Activated naive CD4-positive, alpha-beta T cell treated with anti-CD3 and anti-CD28 coated beads, Interleukin-2, amount 50 U/mL, for 72 hours (primary cell): ENCODE measurements around the gene INPP5A. TPM values are rescaled to one million over a fixed set of nuclear protein-coding genes. Genes with fewer than 3 reads are reported as not detected.
A peak's percentile ranks its signal among the peaks of the same experiment; 100 is the strongest.

ENCODE experiments used
- ATAC-seq, 2 donors: fragments of 150-1000 bp; cut with Tn5 transposase; 2 replicates each; pipeline ENCODE4 v1.10.0; 2021; ENCODE audit warnings: mild to moderate bottlenecking in 2 of 2, moderate library complexity in 2 of 2
- DNase-seq, 2 donors: peaks; one replicate each; pipeline ENCODE4 v3.0.0; 2021 to 2022; ENCODE audit warnings: low spot score in 2 of 2
- H3K27ac Mint-ChIP-seq, 2 donors: one replicate each; pipeline ENCODE4 v1.8.0; 2022; ENCODE audit warnings: mild to moderate bottlenecking in 2 of 2, mixed read lengths in 2 of 2
- H3K36me3 Mint-ChIP-seq, 2 donors: one replicate each; pipeline ENCODE4 v1.8.0; 2022; ENCODE audit warnings: mixed read lengths in 2 of 2
- H3K9me3 Mint-ChIP-seq, 2 donors: one replicate each; pipeline ENCODE4 v1.8.0; 2022; ENCODE audit warnings: mixed read lengths in 2 of 2
- total RNA-seq, 2 donors: library from RNA; stranded (reverse); gene quantifications; one replicate each; pipeline ENCODE4 v1.2.3, GENCODE V29; 2022

Gene INPP5A
- total RNA-seq, 2 donors from 2014 or later = 10.5 to 14.0 TPM

DNA sequence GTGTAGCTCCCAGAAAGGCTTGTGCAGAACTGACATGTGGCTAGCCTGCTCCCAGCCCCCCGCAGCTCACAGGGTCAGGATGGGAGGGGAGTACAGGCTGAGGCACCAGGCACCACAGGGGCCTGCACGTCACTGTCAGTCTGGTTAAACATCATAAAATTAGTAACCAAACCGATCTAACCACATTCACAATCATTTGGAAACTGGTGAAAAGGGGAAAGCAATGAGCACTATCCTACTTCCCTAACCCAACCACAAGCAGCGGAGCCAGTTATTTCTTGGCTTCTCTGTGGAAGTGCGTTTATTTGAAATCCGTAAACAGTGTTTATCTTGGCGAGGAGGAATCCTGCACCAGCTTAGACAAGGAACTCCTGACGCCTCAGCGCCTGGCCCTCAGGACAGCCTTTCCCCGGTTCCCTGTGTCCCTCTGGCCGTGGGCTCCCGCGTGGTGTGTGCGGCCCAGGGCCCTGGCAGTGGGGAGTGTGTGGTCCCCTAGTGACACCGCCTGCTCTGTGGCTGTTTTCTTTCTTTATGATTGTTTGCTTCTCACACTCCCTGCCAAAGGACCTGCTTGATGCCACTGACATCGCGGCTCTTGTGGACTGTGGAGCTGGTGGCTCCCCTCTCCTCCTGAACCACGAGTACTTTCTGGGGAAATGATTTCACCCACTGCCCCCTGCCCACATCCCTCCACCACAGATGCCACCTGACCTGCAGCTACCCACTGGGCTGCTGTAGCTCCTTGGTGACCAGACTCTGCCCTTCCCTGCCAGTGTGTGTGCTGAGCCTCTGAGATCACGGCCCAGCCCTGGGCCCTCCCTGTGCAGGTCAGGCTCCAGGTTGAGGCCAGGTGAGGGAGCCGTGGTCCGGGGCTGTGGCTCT is 38.0 kb downstream of the INPP5A start:
- H3K27ac Mint-ChIP-seq = peak overlapping the region in 1 of 2 donors; percentile 76
- no peaks in the 10 kb centered on the region for H3K9me3 Mint-ChIP-seq
- ATAC-seq = peak; percentile 67 to 74

GRCh38 chr10:132576671-132577349 is 39.2 kb downstream of the INPP5A start:
- no peak overlapping the region for H3K27ac Mint-ChIP-seq

More for the DNA sequence above, 38.0 kb downstream of the INPP5A start:
- DNase-seq = peak; percentile 48 to 80
- H3K36me3 Mint-ChIP-seq = no peaks in the 10 kb centered on the region

DNA sequence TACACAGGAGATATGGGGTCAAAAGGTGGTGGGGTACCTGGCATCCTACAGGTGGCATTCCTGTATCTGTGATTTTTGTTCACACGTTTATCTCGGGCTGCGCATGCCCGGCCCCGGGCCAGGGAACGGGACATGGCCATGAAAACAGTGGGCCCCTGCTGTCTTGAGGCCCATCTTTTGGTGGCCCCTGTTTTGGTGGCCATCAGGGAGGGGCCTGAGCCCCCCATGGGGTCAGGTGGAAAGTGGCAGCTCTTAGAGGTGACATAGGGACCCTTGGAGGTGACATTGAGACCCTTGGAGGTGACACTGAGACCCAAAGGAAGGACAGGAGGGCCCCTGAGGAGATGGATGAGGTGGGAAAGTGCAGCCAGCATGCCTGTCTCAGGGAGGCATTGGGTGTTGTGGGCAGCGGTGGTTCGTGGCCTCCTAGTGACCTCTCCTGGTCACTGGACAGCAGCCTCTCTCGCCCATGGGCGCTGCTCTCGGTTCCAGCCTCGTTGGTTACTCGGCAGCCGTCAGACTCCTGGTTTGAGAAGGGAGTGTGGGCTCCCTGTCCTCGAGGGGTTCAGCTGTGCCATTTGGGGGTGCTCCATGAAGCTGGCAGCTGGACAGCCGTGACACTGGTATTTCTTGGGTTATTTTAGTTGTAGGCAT is 39.9 kb downstream of the INPP5A start:
- no peaks in the 10 kb centered on the region for H3K9me3 Mint-ChIP-seq
- H3K27ac Mint-ChIP-seq = no peak overlapping the region
- H3K36me3 Mint-ChIP-seq = peaks cover 0 to 5% of the 10 kb centered on the region in 2 donors
- no peak for DNase-seq
- ATAC-seq = no peak

More at GRCh38 chr10:132576671-132577349, 39.2 kb downstream of the INPP5A start:
- Mint-ChIP-seq H3K36me3 (peaks cover 0 to 5% of the 10 kb centered on the region in 2 donors), H3K9me3 (no peaks in the 10 kb centered on the region)
- ATAC-seq = no peak
- DNase-seq = no peak

DNA sequence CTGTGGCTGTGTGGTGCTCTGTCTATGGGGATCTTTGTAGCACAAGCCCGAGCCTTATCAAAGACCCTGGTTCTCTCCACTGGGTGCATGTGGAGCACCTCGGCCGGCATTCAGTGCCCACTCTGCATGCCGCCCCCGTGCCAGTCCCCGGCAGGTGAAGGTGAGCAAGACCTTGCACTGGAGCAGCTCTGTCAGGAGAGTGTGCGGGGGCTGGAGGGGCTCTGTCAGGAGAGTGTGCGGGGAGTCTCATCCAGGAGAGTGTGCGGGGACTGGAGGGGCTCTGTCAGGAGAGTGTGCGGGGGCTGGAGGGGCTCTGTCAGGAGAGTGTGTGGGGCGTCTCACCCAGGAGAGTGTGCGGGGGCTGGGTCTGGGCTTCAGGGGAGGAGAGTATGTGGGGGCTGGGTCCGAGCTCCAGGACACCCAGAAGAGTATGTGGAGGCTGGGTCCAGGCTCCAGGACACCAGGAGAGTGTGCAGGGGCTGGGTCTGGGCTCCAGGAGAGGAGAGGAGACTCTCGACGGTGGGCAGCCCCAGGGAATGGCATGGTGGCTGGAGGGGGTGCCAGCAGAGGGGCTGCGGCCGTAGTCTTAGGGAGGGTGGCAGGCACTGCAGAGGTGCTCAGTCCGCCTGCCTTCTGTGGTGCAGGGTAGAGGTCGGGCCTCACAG is 40.8 kb downstream of the INPP5A start:
- ATAC-seq (no peak), DNase-seq (no peak)
- Mint-ChIP-seq H3K9me3 (no peaks in the 10 kb centered on the region), H3K36me3 (peaks cover 0 to 5% of the 10 kb centered on the region in 2 donors), H3K27ac (no peak overlapping the region)

- no peak for ATAC-seq
- peaks cover 0 to 5% of the 10 kb centered on the region in 2 donors for H3K36me3 Mint-ChIP-seq
- DNase-seq = no peak
- no peak overlapping the region for H3K27ac Mint-ChIP-seq
- no peaks in the 10 kb centered on the region for H3K9me3 Mint-ChIP-seq
Measured at GRCh38 chr10:132579027-132579859, 41.7 kb downstream of the INPP5A start.

DNA sequence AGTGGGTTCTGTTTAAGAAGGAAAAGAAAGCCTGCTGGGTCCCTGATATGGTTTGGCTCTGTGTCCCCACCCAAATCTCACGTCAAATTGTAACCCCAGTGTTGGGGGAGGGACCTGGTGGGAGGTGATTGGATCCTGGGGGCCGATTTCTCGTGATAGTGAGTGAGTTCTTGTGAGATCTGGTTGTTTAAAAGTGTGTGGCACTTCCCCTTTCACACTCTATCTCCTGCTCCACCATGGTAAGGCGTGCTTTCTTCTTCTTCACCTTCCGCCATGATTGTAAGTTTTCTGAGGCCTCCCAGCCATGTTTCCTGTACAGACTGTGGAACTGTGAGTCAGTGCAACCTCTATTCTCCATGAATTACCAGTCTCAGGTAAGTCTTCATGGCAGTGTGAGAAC is 42.6 kb downstream of the INPP5A start:
- Mint-ChIP-seq H3K9me3 (no peaks in the 10 kb centered on the region), H3K27ac (no peak overlapping the region), H3K36me3 (peaks cover 0 to 5% of the 10 kb centered on the region in 2 donors)
- DNase-seq (no peak), ATAC-seq (no peak)

GRCh38 chr10:132580617-132581016 is 43.0 kb downstream of the INPP5A start:
- H3K9me3 Mint-ChIP-seq = no peaks in the 10 kb centered on the region
- ATAC-seq (no peak), DNase-seq (no peak)
- no peak overlapping the region for H3K27ac Mint-ChIP-seq
- H3K36me3 Mint-ChIP-seq = peaks cover 0 to 5% of the 10 kb centered on the region in 2 donors

GRCh38 chr10:132582137-132582536 is 44.5 kb downstream of the INPP5A start:
- peaks cover 0 to 5% of the 10 kb centered on the region in 2 donors for H3K36me3 Mint-ChIP-seq
- no peak for ATAC-seq
- no peaks in the 10 kb centered on the region for H3K9me3 Mint-ChIP-seq
- H3K27ac Mint-ChIP-seq = no peak overlapping the region
- DNase-seq = no peak

GRCh38 chr10:132582771-132583170 is 45.2 kb downstream of the INPP5A start:
- ATAC-seq (no peak), DNase-seq (no peak)
- Mint-ChIP-seq H3K27ac (no peak overlapping the region), H3K36me3 (peaks cover 0 to 5% of the 10 kb centered on the region in 2 donors), H3K9me3 (no peaks in the 10 kb centered on the region)

DNA sequence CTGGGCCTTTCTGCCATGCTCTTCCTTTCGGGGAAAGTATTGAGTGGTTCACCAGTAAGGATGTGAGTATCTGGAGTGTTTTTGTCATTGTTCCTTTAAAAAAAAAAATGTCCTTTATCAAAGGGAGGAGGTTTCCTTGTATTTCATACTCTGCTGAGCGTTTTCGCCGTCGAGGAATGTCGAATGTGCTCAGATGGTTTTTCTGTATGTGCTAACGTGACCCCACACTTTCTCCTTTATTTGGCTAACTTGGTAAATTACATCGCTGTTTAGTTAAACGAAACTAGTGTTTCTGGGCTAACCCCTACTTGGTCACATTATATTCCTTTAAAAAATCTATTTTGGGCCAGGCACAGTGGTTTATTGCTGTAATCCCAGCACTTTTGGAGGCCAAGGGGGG is 45.9 kb downstream of the INPP5A start:
- no peaks in the 10 kb centered on the region for H3K9me3 Mint-ChIP-seq
- H3K27ac Mint-ChIP-seq = no peak overlapping the region
- ATAC-seq = no peak
- no peak for DNase-seq
- peaks cover 0 to 5% of the 10 kb centered on the region in 2 donors for H3K36me3 Mint-ChIP-seq

DNA sequence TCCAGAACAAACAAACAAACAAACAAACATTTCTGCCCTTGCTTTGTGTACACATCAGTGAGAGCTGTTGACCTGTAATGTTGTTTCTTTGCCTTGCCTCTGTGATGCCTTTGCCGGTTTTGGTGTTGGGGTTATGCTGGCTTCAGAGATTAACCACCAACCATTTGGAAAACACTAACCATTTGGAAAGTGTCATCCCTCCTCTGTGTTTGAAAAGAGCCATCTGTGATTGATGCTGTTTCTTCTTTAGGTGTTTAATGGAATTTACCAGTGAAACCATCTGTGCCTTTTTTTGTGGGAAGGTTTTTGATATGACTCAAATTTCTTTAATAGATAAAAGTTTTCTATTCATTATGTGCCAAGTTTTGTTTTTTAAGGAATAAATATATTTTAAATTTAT is 46.5 kb downstream of the INPP5A start:
- DNase-seq (no peak), ATAC-seq (no peak)
- no peaks in the 10 kb centered on the region for H3K9me3 Mint-ChIP-seq
- H3K27ac Mint-ChIP-seq = no peak overlapping the region
- peaks cover 0 to 5% of the 10 kb centered on the region in 2 donors for H3K36me3 Mint-ChIP-seq

DNA sequence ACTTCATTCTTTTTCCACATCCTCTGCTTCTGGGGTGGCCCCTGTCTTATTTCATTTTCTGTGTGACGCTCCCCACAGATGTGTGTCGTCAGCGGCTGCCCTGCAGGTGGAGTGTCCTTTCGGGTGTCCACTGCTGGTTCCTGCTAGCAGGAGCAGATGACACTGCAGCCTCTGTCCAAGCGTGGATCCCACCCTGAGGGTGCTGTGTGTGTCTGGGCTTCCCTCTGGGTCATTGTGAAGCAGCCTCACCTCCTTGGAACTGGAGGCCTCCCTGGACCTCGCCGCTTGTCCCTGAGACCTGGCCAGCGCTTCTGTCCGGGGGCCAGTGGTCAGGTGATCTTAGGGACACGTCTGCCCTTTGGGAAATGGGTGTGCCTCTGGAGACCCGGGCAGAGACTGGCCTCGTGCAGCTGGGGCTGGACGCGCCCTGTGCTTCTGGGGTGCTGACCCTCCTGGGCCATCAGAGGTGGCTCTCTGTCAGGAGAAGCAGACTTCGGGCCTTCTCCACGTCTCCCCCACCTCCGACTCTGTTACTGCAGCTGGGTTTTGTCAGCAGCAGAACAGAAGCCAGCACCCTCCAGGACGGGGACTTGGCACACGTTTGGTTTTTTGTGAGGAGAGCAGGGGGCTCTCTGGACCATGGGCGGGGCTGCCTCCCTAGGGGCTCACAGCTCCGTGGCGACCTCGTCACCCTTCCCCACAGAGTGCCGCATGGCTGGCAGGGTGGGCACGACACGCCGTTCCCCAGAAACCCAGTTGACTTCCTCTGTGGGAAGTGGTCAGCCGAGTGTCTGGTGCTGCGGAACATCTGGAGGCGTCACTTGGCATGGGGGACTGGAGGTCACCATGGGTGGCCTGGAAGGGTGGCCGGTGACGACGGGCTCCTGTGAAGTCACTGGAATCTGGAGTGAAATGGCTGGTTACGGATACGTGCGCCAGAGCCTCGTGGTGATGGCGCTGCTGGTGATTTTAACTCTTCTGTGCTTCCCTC is 48.4 kb downstream of the INPP5A start:
- no peak overlapping the region for H3K27ac Mint-ChIP-seq
- DNase-seq (no peak), ATAC-seq (no peak)
- H3K9me3 Mint-ChIP-seq = no peaks in the 10 kb centered on the region
- H3K36me3 Mint-ChIP-seq = peaks cover 0 to 2% of the 10 kb centered on the region in 2 donors

DNA sequence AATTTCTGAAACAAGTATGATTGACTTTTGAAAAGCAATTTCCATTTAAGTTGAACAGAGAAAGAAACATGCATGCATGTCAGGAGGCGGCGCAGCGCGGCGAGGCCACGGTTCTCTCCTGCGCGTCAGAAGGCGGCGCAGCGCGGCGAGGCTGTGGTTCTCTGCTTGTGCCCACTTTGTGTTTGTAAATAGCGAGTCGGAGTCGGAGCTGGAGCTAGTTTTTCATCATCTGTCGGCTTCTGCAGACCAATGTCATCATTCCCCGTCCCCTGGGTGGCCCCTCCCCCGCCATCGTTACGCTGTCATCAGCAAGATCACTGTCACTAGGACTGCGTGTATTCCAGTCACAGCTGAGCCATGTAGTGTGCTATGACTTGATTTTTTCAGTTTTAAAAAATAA is 49.2 kb downstream of the INPP5A start:
- DNase-seq (no peak), ATAC-seq (no peak)
- no peak overlapping the region for H3K27ac Mint-ChIP-seq
- H3K9me3 Mint-ChIP-seq = no peaks in the 10 kb centered on the region
- no peaks in the 10 kb centered on the region for H3K36me3 Mint-ChIP-seq

DNA sequence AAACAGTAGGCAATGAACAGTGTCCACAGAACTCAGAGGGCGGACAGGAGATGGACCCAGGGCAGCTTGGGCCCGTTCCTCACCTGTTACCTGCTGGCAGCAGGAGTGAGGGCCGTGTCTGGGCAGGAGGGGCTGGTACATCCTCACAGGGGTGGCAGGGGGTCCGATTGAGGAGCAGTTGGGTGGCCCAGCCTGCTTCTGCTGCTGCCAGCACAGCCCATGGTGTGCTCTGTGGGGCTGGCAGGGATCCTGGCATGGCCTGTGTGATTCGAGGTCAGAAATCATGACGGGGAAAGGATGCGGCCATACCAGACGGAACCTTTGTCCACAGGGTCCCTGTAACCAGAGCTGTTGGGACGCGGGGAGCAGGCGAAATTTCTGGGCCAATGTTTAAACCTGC is 49.6 kb downstream of the INPP5A start:
- H3K36me3 Mint-ChIP-seq = no peaks in the 10 kb centered on the region
- no peak for ATAC-seq
- H3K27ac Mint-ChIP-seq = no peak overlapping the region
- no peaks in the 10 kb centered on the region for H3K9me3 Mint-ChIP-seq
- DNase-seq = no peak
